NB4 (cell line): Measurements from ENCODE around the gene ROBO4.

Experiments
- CTCF ChIP-seq: IDR thresholded peaks from one replicate; pipeline ENCODE4 v1.5.1; 2012; ENCODE audit warnings: low read depth, low read length
- MYC ChIP-seq: IDR thresholded peaks from 2 replicates; pipeline ENCODE4 v1.6.1; 2011; ENCODE audit warnings: low read depth, low read length
- POLR2A ChIP-seq: IDR thresholded peaks from 2 replicates; pipeline ENCODE4 v1.6.1; 2011; ENCODE audit warnings: mild to moderate bottlenecking; ENCODE audit not compliant: insufficient read length; ENCODE audit errors: extremely low read depth

- TF ChIP-seq MYC (no peak), CTCF (no peak), POLR2A (no peak)
Observed at GRCh38 chr11:124893781-124894401, 3.8 kb downstream of the ROBO4 start.
